ENCODE data around the gene ZRANB3. TPM values are rescaled to one million over a fixed set of nuclear protein-coding genes. Genes with fewer than 3 reads are reported as not detected.

Gene ZRANB3
- total and polyA plus RNA-seq, 10 of the 15 experiments (the other 5 are each of a cell fraction or from before 2014, with no cell fraction given): 5.6 to 11.4 (median 9.9) TPM

DNA sequence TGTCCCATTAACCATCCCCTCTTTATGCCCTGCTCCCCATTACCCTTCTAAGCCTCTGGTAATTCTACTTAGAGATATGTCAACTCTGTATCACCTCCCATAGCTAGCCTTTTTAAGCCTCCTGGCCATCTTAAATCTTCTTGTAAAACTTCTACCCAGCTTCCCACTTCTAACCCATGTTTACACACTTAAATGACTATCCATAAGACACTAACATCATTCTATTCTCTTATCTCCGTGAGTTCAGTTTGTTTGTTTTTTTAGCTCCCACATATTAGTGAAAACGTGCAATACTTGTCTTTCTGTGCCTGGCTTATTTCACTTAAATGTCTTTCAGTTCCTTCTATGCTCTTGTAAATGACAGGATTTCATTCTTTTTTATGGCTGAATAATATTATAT, 436.5 kb downstream of the ZRANB3 start (continued):
- no peak for TF ChIP-seq ZBTB11 (CRISPR knock-in tag; IDR thresholded peaks at IDR 0.05)
- TF ChIP-seq, protein P1, sequence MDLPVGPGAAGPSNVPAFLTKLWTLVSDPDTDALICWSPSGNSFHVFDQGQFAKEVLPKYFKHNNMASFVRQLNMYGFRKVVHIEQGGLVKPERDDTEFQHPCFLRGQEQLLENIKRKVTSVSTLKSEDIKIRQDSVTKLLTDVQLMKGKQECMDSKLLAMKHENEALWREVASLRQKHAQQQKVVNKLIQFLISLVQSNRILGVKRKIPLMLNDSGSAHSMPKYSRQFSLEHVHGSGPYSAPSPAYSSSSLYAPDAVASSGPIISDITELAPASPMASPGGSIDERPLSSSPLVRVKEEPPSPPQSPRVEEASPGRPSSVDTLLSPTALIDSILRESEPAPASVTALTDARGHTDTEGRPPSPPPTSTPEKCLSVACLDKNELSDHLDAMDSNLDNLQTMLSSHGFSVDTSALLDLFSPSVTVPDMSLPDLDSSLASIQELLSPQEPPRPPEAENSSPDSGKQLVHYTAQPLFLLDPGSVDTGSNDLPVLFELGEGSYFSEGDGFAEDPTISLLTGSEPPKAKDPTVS (IDR thresholded peaks at IDR 0.05; ENCODE audit: low read depth, low read length): no peak
- TF ChIP-seq, protein P2, sequence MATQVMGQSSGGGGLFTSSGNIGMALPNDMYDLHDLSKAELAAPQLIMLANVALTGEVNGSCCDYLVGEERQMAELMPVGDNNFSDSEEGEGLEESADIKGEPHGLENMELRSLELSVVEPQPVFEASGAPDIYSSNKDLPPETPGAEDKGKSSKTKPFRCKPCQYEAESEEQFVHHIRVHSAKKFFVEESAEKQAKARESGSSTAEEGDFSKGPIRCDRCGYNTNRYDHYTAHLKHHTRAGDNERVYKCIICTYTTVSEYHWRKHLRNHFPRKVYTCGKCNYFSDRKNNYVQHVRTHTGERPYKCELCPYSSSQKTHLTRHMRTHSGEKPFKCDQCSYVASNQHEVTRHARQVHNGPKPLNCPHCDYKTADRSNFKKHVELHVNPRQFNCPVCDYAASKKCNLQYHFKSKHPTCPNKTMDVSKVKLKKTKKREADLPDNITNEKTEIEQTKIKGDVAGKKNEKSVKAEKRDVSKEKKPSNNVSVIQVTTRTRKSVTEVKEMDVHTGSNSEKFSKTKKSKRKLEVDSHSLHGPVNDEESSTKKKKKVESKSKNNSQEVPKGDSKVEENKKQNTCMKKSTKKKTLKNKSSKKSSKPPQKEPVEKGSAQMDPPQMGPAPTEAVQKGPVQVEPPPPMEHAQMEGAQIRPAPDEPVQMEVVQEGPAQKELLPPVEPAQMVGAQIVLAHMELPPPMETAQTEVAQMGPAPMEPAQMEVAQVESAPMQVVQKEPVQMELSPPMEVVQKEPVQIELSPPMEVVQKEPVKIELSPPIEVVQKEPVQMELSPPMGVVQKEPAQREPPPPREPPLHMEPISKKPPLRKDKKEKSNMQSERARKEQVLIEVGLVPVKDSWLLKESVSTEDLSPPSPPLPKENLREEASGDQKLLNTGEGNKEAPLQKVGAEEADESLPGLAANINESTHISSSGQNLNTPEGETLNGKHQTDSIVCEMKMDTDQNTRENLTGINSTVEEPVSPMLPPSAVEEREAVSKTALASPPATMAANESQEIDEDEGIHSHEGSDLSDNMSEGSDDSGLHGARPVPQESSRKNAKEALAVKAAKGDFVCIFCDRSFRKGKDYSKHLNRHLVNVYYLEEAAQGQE (IDR thresholded peaks at IDR 0.05; ENCODE audit: low read depth, low read length): no peak
- no peak for TF ChIP-seq ASH2L (IDR thresholded peaks at IDR 0.05; ENCODE audit: borderline replicate concordance, low read depth)
- no peak for TF ChIP-seq RAD51 (IDR thresholded peaks at IDR 0.05)
- TF ChIP-seq, protein P3, sequence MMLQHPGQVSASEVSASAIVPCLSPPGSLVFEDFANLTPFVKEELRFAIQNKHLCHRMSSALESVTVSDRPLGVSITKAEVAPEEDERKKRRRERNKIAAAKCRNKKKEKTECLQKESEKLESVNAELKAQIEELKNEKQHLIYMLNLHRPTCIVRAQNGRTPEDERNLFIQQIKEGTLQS (IDR thresholded peaks at IDR 0.05; ENCODE audit: borderline replicate concordance, extremely low read depth, low read depth, low read length): no peak
- TF ChIP-seq, protein P4, sequence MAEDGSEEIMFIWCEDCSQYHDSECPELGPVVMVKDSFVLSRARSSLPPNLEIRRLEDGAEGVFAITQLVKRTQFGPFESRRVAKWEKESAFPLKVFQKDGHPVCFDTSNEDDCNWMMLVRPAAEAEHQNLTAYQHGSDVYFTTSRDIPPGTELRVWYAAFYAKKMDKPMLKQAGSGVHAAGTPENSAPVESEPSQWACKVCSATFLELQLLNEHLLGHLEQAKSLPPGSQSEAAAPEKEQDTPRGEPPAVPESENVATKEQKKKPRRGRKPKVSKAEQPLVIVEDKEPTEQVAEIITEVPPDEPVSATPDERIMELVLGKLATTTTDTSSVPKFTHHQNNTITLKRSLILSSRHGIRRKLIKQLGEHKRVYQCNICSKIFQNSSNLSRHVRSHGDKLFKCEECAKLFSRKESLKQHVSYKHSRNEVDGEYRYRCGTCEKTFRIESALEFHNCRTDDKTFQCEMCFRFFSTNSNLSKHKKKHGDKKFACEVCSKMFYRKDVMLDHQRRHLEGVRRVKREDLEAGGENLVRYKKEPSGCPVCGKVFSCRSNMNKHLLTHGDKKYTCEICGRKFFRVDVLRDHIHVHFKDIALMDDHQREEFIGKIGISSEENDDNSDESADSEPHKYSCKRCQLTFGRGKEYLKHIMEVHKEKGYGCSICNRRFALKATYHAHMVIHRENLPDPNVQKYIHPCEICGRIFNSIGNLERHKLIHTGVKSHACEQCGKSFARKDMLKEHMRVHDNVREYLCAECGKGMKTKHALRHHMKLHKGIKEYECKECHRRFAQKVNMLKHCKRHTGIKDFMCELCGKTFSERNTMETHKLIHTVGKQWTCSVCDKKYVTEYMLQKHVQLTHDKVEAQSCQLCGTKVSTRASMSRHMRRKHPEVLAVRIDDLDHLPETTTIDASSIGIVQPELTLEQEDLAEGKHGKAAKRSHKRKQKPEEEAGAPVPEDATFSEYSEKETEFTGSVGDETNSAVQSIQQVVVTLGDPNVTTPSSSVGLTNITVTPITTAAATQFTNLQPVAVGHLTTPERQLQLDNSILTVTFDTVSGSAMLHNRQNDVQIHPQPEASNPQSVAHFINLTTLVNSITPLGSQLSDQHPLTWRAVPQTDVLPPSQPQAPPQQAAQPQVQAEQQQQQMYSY (CRISPR knock-in tag; IDR thresholded peaks at IDR 0.05): no peak

Data from GM12878 (cell line).